ENCODE measurements around the gene TPST2.

TPST2 gene

DNA sequence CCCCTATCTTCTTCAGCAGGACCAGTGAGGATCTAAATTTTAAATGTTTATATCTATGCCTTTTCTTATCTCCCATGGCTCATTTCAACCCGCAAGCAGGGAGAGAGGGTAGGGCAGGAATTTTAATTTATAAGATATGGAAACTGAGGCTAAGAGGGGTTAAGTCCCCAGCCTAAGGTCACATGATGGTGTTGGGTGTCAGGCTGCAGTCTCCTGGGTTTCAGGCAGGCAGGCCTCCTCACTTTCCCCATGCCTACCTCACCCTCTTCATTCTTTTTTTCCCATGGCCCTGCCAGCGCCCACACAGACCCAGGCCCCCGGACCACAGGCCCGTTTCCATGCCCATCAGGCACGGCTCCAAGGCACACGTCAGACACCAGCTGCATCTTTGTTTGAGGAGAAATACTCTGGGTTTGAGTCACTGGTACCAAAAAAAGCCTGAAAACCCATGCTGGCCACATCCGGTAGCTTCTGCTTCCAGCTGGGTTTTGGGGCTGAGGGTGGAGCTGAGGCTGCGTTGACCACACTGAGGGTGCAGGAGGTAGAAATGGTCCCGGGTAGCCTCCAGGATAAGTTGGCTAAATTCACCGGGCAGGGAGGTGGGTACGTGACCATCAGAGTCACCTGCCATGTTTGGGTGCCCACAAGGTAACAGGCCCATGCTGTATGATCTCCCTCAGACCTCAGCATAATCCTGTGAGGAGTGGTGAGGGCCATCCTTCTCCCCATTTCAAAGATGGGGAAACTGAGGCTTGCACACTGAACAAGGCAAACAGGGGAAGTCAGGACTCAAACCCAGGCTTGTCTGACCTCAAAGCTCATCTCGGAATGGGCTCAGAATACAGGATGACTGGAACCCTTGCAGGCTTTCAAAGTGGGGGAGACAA, 20.4 kb upstream of the TPST2 start:
- DNase-seq: no peak

- DNase-seq: no peak
Observed at GRCh38 chr22:26609287-26609686, 19.4 kb upstream of the TPST2 start.

- no peak for DNase-seq
Observed at GRCh38 chr22:26608129-26608528, 18.2 kb upstream of the TPST2 start.

DNA sequence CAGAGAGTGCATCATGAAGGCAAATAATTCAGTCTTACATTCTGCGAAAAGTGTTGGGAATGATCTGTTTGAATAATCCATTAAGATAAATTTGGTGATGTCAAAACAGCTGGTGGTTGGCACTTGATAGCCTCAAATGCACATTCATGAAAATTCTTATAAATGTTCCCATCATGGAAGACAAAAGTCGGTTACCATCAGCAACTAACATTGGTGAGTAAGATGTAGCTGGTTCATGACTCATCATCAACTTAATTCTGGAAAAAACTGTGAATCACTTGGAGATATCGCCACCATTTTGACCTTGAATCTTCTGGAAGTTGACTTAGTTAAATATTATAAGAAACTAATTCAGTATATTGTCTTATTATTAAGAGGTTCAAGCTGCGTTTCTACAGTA, 16.7 kb upstream of the TPST2 start:
- DNase-seq: no peak

GRCh38 chr22:26604368-26604767, 14.4 kb upstream of the TPST2 start:
- no peak for DNase-seq

- DNase-seq: no peak
Observed at GRCh38 chr22:26602127-26602526, 12.2 kb upstream of the TPST2 start.

GRCh38 chr22:26601726-26602125, 11.8 kb upstream of the TPST2 start:
- DNase-seq: no peak

GRCh38 chr22:26599505-26599904, 9.6 kb upstream of the TPST2 start:
- no peak for DNase-seq

DNA sequence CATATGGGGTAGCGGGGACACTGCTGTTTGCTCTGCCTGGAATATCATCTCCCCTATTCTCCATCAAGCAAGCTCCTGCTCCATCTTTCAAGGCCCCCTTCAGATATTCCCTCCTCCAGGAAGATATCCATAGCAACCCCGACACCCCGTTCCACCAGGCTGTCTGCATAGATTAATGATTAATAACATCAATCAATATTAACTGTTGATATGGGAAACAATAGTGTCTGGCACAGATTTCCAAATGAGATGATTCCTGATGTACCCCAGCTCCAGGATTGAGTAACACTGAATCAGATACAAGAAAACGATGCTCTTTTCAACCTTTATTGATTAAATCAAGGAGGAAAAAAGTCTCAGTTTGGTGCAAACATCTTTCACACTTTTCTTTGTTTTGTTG, 7.5 kb upstream of the TPST2 start:
- no peak for DNase-seq

- no peak for DNase-seq
Observed at GRCh38 chr22:26597026-26597425, 7.1 kb upstream of the TPST2 start.

- no peak for DNase-seq
Observed at GRCh38 chr22:26593763-26594162, 3.8 kb upstream of the TPST2 start.

DNA sequence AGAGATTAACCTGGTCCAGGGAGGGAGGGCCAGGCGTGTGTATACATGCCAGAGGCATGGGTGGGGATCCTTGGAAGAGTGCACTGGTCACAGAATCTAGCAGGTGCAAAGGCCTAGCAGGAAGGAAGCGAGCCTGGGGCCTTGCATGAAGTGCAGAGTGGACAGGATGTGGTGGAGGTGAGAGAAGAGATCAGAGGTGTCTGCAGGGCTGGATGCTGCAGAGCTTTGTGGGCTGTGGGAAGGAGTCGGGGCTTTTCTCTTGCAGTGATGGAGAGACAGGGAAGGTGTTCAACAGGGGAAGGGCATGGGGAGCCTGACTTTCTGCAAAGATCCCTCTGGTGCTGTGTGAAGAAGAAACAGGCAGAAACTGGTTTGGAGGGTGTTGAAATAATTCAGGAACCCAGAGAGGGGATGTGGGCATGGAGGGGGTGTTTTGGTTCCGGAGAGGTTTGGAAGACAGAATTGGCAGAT, 2.5 kb upstream of the TPST2 start:
- DNase-seq: peak; percentile 38

DNA sequence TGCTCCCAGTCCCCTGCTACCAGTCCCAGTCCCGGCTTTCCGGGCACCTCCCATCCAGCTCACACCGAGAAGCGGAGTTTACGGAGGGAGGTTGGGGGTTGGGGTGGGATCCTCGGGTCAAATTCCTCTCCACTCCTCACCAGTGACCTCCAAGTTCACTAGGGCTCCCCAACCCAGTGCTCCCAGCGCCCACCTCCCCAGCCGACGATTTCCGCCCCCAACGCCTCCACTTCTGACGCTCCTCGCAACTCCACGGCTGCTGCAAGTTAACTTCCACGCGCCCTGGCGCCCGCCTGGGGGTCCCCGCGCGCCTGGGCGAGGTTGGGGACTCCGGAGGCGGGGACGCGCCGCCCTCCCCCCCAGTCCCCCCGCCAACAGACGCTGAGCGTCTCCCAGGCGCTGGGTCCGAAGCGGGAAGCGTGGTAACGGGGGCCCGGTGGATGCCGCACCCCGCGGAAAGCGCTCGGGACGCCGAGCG, 526 bp downstream of the TPST2 start:
- DNase-seq: no peak

DNA sequence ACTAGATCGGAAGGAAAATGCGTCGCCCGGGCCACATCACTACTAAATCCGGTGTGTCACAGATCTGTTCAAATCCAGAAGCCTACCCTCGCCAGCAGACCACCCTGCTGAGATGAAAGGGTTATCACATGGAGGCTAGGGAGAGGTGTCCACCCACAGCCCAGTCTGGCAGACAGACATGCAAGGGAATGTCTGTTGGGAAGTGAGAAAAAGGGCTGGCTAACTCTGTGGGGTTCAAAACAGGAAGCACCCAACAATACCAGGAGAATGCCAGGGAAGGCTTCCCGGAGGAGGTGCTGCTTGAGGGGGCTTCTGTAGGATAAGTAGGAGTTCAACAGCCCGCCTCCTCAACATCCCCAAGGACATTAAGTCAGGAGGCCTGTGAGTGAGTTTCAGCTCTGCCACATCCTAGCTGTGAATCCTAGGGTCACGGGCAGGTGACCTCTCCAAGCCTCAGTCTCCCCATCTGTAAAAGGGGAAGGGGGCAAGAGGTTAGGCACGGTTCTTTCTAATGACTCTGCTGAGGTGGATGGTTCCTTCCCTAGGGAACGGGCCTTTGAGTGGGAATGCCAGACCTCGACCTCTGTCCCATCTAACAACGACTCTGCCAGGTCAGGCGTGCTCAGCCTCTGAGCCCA, 1.1 kb downstream of the TPST2 start:
- no peak for DNase-seq

GRCh38 chr22:26587991-26588613, 1.8 kb downstream of the TPST2 start:
- no peak for DNase-seq

GRCh38 chr22:26586556-26587325, 3.2 kb downstream of the TPST2 start:
- no peak for DNase-seq

- no peak for DNase-seq
Observed at GRCh38 chr22:26585104-26585790, 4.7 kb downstream of the TPST2 start.

- no peak for DNase-seq
Observed at GRCh38 chr22:26584010-26584409, 5.9 kb downstream of the TPST2 start.

DNA sequence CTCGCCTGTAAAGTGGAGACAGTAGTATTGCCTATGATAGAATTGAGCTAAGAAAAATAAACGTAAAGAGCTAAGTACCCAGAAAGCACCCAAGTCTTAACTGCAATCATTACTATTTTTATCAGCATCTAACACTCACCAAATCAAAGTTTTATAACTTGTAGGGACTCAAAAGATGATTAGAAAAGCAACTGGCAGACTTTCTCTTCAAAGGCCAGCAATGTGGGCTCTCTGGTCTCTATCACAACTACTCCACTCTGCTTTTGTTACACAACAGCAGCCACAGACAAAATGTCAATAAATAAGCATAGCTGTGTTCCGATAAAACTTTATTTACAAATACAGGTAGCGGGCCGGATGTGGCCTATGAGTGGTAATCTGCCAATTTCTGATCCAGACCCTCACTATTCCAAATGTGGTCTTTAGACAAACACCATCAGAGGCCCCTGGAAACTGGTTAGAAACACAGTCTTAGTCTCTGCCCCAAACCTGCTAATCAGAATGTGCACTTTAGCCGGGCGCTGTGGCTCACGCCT, 8.2 kb downstream of the TPST2 start:
- DNase-seq: no peak

DNA sequence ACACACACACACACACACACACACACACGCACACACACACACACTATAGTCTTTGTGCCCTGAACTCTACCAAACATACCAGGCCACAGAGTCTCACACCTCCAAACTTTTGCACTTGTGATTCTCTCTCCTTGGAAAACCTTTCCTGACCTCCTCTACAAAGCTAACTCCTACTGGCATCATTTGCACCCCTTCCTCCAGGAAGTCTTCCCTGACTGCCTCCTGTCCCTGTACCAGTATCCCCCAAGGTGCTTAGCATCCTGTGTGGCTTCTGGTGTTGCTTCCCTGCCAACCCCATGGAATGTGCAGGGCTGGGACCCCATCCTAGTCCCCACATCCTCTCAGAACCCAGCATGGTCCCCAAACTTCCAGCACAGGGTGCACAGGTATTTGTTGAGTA, 8.9 kb downstream of the TPST2 start:
- no peak for DNase-seq

- DNase-seq: no peak
Observed at GRCh38 chr22:26580240-26580962, 9.5 kb downstream of the TPST2 start.

Measured in activated CD4-positive, CD25-positive, alpha-beta regulatory T cell treated with anti-CD3 and anti-CD28 coated beads, Interleukin-2, amount 50 U/mL, for 72 hours (primary cell).